Stimulated activated CD4-positive, alpha-beta T cell treated with anti-CD3 and anti-CD28 coated beads, TNF-alpha, amount 100 ng/mL, for 48 hours (primary cell): ENCODE results near the gene GADD45A.
"Not testable (repeated sequence)": the region's sequence is repeated elsewhere in the genome, so short reads cannot be mapped to it uniquely, and the experiment has no call there.

Experiments used
- DNase-seq, 3 donors: peaks; one replicate each; pipeline ENCODE4 v3.0.0-alpha.2; 2020; ENCODE audit warnings: low read depth in 3 of 3

GADD45A gene

DNA sequence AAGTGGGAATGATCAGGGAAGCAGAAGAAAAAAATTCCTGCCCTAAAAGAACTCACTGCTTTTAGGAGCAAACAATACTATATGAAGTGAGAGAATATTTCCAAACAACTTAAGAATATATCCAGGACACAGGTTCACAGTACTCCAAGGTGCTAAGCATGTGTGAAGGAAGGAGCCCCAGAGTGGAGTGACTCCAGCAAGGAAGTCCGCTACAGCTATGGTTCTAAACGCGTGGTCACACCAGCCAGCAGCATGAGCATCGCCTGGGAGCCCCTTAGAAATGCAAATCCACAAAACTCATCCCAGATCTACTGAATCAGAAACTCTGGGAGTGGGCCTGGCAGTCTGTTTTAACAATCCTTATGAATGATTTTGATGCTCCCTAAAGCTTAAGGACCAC, 36.1 kb downstream of the GADD45A start:
- no peak for DNase-seq

DNA sequence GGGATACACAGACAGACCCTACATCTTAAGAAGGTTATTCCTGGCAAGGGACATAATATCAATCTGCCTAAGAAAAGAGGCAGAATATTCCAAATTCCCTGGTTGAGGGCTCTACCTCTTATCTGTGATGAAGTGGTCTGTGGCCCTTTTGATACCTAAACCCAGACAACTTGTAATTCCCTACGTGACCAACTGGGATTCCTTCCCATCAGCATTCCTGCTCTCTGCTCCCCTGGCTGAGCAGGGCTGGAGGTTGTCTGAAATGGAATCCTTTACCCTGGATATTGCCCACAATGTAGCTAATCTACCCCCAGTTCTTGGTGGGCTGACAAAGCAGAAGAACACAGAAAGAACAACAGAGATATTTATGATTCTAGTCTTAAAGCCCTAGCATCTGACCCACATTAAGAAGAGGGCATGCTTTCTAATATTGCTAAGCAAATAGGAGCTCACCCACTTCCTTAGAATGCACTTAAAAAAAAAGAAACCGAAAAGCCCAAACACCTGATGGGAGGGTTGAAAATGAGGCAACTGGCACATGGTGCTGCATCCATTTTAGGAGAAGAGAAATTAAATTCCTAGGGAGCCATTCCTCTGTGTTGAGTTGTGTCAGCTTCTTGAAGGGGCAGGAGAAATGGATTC, 36.8 kb downstream of the GADD45A start:
- DNase-seq, result no peak

GRCh38 chr1:67722292-67722944, 37.4 kb downstream of the GADD45A start:
- DNase-seq, result no peak

- DNase-seq, result no peak
Observed at GRCh38 chr1:67723126-67723525, 38.1 kb downstream of the GADD45A start.

DNA sequence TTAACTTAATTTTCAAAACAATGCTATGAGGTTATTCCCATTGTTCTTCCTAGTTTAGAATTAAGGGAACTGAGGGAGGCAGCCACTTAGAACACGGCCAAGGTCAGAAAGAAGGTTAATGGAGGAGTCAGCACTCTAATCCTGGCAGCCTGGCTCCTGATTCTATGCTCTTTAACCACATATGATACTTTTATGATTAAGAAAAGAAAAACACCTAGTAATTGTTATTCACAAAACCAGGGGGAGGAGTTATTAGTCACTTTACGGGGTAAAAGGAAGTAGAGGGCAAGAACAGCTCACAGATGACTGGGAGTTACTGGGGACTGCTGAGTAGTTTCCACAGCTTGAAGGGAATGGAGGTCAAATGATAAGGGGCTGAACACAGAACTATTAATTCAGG, 38.6 kb downstream of the GADD45A start:
- no peak for DNase-seq

DNA sequence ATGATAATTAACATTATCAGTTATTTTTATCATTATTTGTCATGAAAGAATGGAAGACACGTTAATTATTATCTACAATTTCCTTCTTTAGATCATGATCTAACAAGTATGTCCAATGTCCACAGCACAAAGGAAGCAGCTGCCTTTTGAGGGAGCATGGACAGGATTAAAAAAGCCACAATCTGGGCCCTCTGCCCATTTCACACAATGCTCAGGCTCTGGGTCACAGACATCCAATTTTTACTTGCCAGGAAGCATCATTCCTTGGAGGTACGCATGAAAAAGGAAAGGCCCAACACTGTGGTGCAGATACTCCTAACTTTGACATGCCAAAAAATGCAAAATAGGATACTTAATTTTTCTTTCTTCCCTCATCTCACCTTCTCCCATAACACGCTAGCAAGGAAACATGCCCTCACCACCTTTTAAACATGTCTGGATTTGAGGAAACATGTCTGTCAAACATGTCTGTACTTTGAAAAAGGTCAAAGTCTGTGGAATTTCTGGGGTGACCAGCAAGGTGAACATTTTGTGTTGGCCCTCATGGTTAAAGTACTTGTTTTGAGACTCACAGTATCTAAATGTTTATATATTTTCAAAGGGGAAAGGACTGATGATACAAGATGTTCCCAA, 40.0 kb downstream of the GADD45A start:
- DNase-seq, result no peak

DNA sequence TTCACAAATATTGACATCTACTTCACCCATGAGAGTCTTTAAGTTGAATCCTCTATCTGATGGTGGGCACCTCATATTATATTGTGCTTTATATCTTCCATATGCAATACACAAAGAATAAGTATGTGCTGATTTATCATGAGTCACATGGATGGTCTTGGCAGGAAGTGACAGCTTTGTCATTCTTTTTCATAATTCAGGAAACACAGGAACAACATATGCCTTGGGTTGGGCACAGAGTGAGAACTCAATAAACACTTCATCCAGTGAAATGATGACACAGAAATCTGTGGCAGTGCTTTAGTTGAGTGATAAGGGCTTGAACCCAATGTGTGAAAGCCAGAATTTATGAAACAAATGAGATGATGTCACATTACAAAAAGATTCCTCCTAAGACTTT, 41.2 kb downstream of the GADD45A start:
- DNase-seq, result no peak

DNA sequence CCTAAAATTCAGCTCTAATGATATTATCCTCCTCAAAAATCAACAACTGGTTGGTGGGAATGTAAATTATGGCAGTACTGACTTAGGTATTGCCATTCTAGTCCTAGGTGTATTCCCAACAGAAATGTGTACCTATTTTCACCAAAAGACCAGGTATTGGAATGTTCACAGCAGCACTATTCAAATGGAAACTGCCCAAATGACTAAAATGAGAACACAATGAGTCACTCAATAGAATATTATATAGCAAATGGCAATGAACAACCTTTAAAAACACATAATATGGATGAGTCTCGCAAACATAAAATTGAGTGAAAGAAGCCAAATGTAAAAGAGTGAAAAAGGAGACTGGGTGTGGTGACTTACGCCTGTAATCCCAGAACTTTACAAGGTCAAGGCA, 44.9 kb downstream of the GADD45A start:
- no peak for DNase-seq

DNA sequence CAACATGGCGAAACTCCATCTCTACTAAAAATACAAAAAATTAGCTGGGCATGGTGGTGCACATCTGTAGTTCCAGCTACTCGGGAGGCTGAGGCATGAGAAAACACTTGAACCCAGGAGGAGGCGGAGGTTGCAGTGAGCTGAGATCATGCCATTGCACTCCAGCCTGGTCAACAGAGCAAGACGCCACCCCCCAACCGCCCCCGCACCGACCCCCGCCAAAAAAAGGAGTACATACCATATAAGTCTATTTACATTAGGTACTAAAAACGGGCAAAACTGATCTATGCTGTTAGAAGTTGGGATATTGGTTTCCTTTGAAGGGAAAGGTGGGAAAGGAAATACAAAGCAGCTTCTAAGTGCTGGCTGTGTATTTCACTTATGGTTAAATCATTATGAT, 45.3 kb downstream of the GADD45A start:
- not testable (repeated sequence) for DNase-seq

DNA sequence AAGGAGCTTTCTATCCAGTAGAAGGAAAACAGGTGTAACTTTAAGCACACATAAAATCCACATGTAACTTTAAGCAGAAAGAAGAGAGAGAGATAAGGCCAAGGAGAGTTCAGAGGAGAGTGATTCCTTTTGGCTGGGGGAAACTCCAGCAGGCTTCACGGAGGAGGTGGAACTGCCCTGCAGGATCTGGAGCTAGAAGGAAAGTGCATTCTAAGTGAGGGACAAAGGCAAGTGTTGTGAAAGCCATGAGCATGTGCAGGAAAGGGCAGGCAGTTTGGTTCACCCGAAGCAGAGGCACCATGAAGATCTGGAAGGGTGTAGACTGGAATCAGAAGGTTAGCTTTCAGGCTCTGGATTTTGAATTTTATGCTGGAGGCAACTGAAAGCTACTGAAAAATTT, 46.3 kb downstream of the GADD45A start:
- no peak for DNase-seq

DNA sequence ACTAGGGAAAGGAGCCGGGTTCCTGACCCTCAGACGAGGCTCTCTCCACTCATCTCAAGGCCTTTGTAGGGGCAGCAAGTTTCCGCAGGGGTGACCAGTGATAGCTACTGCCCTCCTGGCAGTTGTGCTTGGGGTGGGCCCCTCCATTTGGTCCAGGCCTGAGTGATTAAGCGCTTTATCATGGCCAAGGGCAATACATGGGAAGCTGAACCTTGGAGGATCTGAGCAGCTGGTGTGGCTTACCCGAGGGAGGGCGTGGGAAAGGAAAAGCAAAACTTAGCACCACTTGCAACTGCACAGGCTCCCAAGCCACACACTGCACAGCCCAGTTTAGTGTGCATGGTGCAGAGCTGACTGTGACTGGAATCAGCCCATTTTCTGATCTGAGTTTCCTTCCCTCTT, 47.8 kb downstream of the GADD45A start:
- DNase-seq, result no peak

GRCh38 chr1:67733681-67734322, 48.8 kb downstream of the GADD45A start:
- DNase-seq, result no peak

DNA sequence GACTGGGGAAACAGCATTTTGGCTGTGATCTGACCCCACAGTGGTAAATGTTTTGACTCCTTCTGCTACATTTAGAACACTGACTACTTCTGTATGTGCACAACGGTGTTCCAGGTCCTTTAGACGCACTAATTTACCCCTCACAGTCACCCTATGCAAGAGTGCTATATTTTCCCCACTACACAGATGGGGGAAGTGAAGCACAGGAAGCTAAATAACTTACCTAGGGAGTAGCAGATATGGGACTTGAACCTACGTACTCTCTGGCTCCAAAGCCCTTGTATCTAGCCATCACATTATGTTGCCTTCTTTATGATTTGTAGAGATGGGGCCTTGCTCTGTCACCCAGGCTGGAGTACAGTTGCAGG, 49.3 kb downstream of the GADD45A start:
- no peak for DNase-seq

DNA sequence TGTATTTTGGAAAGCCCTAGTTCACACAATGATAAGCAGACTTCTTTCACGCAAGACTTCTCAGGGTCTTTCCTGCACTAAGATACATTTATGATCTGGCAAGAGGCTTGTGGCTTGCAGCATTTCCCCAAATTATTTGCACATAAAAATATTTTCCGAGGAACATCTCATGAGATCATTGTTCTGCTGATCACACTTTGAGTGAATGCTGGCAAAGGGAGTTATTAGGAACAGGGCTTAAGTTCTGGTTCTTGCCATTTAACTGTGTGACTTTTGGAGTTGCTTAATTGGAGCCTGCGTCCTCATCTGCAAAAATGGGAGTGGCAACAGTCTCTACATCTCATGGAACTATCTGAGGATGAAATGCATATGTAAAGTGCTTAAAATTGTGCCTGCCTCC, 50.2 kb downstream of the GADD45A start:
- no peak for DNase-seq

GRCh38 chr1:67735806-67736627, 51.0 kb downstream of the GADD45A start:
- peak in 1 of 3 donors; percentile 20 for DNase-seq

DNA sequence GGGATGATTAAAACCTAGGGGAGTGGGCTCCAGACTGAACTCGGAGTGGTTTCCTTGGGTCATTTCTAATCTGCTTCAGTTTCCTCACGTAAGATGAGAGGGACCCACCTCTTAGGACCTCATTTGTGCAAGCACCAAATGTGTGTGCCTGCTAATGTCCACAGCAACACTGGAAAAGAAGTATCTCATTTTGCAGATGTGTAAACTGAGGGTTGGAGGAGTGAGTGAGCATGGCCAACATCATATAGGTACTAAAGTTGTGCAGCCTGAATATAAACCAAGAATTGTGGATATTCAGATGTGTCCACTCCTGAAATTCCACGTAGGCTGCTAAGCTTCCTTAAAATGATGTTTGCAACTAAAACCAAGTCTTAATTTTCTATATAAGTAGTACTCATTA, 51.7 kb downstream of the GADD45A start:
- DNase-seq, result no peak

- no peak for DNase-seq
Observed at GRCh38 chr1:67737875-67738274, 52.9 kb downstream of the GADD45A start.
